WI38 (cell line): ENCODE results near the gene F12.

Source experiments
- H3K4me3 ChIP-seq: 2 replicates; pipeline ENCODE4 v1.5.1; 2011; ENCODE audit warnings: low read depth, mild to moderate bottlenecking, control low read depth, low read length
- TF ChIP-seq, protein P1 (sequence below): IDR thresholded peaks from 2 replicates; pipeline ENCODE4 v1.5.1; 2012; ENCODE audit warnings: low read depth, mild to moderate bottlenecking, control low read depth, low read length

Gene F12

DNA sequence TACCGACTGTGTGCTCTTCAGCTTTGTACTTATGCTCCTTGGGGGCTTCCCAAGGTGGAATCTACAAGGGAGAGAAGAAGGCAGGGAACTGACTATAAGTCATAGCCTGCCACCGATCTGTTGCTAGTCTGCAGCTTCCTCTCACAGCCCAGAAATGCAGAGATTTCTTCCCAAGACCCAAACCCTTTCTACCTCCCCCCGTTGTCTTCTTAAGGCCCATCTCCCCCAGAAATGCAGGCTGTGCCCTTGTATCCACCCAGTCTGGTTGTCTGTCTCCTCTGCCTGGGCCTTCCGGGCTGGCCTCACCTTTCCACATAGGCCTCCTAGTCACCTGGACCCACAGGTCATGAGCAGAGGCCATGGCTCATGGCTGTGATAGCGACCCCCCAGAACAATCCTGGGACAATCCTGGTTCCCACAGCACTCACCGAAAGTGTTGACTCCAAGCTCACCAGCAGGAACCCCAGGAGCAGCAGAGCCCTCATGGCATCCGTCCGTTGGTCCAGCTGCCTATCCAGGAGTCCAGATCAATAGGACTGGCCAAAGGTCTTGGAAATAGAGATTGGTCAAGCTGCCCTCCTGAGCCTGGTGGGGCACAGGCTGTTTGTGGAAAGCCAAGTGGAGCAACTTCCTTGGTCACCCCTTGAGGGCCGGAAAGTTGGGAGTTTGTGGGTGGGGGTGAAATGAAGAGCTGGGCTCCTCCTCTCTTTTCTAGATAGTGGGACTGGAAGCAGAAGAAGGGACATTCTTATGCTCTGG is at the start of gene F12:
Gene F12 (minus strand): TSS at position 522 of the 759 bp plus-strand sequence. CDS start 37 bp downstream, at position 485.
- H3K4me3 ChIP-seq = no peak within 1 kb of the TSS
- TF ChIP-seq, protein P1, sequence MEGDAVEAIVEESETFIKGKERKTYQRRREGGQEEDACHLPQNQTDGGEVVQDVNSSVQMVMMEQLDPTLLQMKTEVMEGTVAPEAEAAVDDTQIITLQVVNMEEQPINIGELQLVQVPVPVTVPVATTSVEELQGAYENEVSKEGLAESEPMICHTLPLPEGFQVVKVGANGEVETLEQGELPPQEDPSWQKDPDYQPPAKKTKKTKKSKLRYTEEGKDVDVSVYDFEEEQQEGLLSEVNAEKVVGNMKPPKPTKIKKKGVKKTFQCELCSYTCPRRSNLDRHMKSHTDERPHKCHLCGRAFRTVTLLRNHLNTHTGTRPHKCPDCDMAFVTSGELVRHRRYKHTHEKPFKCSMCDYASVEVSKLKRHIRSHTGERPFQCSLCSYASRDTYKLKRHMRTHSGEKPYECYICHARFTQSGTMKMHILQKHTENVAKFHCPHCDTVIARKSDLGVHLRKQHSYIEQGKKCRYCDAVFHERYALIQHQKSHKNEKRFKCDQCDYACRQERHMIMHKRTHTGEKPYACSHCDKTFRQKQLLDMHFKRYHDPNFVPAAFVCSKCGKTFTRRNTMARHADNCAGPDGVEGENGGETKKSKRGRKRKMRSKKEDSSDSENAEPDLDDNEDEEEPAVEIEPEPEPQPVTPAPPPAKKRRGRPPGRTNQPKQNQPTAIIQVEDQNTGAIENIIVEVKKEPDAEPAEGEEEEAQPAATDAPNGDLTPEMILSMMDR = no peak

DNA sequence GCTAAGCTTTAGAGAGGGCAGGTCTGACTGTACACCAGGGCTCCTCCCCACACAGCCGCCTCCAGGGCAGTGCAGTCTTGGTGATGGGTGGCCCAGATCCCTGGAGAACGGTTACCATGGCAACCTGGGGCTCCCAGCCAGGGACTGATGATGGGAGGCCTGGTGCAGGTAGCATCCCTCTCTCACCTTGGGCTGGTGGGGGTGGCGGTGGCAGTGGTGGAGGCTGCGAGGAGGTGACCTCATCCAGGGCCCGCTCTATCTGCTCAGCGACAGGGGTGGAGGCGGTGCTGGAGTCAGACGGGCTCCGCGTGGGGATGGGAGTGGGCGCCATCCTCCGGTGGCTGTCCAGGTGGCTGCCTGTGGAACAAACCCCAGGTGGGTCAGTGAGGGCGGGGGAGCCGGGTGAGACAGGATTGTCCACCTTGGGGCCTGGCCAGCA is 49.6 kb upstream of the F12 start:
- no peak overlapping the region for H3K4me3 ChIP-seq

DNA sequence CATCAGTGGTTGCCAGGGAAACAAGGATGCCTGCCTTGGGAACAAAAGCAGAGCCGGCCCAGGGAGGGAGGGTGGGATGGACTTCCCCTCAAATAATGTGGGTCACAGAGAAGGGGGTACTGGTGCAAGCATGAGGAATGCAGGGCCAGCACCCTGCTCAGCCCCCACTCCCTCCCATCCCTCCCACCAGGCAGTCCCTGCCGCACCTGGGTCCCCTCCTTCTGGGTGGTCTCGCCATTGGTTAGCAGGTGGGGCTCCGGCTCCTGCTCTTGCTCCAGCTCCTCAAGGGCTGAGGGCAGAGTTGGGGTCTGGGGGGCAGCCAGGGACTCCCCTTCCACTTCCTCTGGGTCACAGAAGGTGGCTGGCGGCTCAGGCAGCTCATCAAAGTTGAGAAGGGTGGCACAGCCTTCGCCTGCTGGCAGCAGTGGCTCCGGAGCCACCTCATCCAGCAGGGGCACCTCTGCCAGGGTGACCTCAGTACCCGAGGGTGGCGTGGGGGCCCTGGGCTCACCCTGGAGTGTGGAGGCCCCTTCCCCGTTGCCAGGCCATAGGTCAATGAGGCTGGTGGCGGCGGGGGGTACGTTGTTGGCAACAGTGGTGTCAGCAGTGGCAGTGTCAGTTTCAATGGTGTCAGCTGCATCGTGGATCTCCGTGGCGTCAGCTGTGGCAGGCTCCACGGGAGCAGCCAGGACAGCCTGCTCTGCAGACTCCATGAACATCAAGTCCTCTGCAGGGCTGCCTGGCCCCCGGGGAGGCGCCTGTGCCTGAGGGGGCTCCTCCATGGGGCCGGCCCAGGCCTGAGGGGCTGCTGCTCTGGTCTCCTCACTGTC is 48.7 kb upstream of the F12 start:
- TF ChIP-seq, protein P1 = no peak
- H3K4me3 ChIP-seq = no peak overlapping the region

More for the DNA sequence above, 49.6 kb upstream of the F12 start:
- TF ChIP-seq, protein P1 = no peak

DNA sequence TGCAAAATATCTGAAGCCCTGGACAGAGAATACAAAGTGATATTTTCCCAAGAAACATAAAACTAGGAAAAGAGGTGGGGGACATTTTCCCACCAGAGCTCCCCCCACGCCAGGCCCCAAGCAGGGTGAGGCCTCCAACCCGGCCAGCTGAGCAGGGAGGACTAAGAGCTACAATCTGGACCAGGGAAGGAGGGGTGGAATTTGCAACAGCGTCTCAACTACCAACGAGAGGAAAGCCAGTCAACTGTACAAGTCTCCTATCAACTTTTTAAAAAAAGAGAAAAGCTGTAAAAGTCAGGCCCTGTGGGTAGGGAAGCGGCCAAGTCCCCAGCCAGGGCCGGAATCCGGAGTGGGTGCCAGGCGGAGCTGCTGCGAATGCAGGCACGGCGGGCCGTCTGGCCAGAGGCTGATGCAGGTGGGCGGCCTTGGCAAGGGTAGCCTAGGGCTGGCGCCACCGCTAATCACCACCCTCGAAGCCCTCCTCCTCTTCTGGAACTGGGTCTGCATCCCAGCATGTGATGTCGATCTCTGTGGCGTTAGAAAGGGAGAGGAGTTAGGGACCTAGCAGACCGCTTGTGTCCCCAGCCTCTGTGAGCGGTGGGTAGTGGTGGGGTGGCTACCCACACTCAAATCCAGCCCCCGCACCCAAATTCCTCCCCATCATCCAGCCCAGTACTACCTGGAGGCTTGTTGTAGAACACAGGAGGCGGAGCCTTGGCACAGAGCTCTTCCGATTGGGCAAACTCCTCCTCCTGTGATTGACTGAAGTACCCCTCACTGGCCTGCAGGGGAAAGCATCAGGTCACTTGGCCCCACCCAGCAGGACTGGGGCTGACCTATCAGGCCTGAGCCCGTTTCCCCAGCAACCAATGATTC is 47.9 kb upstream of the F12 start:
- no peak overlapping the region for H3K4me3 ChIP-seq
- TF ChIP-seq, protein P1 = peak; percentile 62

DNA sequence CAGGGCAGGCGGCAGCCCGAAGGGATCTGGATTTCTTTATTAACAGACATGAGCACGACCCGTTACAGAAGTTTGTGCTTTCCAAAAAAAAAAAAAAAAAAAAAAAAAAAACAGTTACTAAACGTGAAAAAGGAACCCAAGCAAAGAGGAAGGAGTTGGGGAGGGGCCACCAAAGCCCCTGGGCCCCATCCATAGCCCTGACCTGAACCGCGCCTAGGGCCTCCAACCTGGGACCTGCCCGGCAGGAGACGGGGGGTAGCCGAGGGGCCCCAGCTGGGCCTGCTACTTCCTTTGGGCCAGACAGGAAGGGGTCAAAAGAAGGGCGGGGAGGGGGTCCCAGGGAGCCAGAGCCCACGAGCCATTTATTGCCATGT is 47.2 kb upstream of the F12 start:
- TF ChIP-seq, protein P1 = no peak

DNA sequence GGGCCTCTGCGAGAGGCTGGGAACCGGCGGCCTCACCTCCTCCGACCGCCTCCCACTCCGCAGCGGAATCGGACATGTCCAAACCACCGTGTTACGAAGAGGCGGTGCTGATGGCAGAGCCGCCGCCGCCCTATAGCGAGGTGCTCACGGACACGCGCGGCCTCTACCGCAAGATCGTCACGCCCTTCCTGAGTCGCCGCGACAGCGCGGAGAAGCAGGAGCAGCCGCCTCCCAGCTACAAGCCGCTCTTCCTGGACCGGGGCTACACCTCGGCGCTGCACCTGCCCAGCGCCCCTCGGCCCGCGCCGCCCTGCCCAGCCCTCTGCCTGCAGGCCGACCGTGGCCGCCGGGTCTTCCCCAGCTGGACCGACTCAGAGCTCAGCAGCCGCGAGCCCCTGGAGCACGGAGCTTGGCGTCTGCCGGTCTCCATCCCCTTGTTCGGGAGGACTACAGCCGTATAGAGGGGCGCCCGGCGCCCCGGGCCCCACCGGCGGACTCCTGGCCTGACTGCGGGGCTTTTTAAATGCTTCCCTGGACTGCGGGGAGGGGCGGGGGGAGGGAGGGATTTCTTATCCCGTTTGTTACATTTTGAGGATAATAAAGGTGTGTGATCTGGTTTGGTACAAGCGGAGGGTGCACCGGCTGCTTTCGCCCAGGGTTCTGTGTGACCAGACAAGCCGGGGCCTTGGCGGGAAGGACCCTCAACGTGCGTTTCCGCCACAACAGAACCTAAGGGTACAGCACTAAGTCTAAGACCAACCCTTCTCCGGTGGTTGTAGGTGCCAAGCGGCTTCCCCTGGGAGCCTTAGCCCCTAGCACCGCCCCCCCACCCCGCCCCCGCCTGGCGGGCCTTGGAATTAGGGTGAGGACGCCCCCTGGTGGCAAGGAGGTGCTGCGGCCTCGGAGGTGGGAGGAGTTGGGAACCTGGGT is 46.6 kb upstream of the F12 start:
- H3K4me3 ChIP-seq = peak overlapping the region; percentile 51
- TF ChIP-seq, protein P1 = peak; percentile 79

More for the DNA sequence above, 47.2 kb upstream of the F12 start:
- H3K4me3 ChIP-seq = no peak overlapping the region
